HCT116 (cell line): Measurements from ENCODE around the gene SNRNP35. TPM values are rescaled to one million over a fixed set of nuclear protein-coding genes. Genes with fewer than 3 reads are reported as not detected.
"Not testable (repeated sequence)": the region's sequence is repeated elsewhere in the genome, so short reads cannot be mapped to it uniquely, and the experiment has no call there.

Experiments
- ATAC-seq: fragments of 200-7000 bp; cut with Tn5 transposase; 2 replicates; pipeline ENCODE4 v1.9.1; 2020; ENCODE audit warnings: mild to moderate bottlenecking, moderate library complexity
- BruUV-seq: library from RNA; stranded (reverse); fragments of 400-500 nt; replicated peaks from 2 replicates; lab custom pipeline; 2021; lab: Mats Ljungman, UMichigan
- CTCF ChIA-PET: fragments of 300-600 bp; sonication (Branson Sonifier 250); formaldehyde crosslinking; loops from one replicate; lab custom pipeline; 2021; ENCODE audit warnings: antibody characterized with exemption; lab: Charles Lee
- POLR2A ChIA-PET: fragments of 300-600, 350-600 bp; sonication (Branson Sonifier 250); formaldehyde crosslinking; loops from one replicate; lab custom pipeline; 2021; ENCODE audit warnings: antibody characterized with exemption; lab: Charles Lee
- RAD21 ChIA-PET, 2 experiments: fragments of 300-600 bp; sonication (Branson Sonifier 250); formaldehyde crosslinking; loops; one replicate each; lab custom pipeline; 2023; ENCODE audit warnings: low total read pairs in 2 of 2; ENCODE audit not compliant: uncharacterized antibody in 2 of 2, unreplicated experiment in 2 of 2, low non-redundant PET in 1 of 2; lab: Charles Lee
- DNase-seq: peaks from one replicate; pipeline ENCODE4 v3.0.0-alpha.2; 2010; ENCODE audit warnings: low read depth, low spot score
- H2AFZ ChIP-seq: fragments of 200-600 bp; shearing (Covaris generic), sonication (generic); 2 replicates; pipeline ENCODE4 v1.6.1; 2017; ENCODE audit warnings: low read depth, mixed run types, mixed read lengths, antibody characterized with exemption, low read length; ENCODE audit not compliant: poor library complexity, severe bottlenecking
- H3K27ac ChIP-seq: 2 replicates; pipeline ENCODE4 v1.5.1; 2012; ENCODE audit warnings: low read depth, low read length
- H3K27me3 ChIP-seq: fragments of 200-600 bp; sonication (generic); 2 replicates; pipeline ENCODE4 v1.6.1; 2016; ENCODE audit warnings: mixed run types, low read length, mixed read lengths; ENCODE audit not compliant: insufficient read depth
- H3K36me3 ChIP-seq, 2 experiments: fragments of 200-500 bp in 1 of 2; fragments of 200-600 bp in 1 of 2; sonication (Bioruptor generic) in 1 of 2; sonication (generic) in 1 of 2; 2 replicates each; pipeline versions ENCODE4 v1.5.1 to v1.6.1; 2014 to 2016; ENCODE audit warnings: low read length in 2 of 2, inconsistent platforms in 1 of 2, mixed read lengths in 1 of 2, mixed run types in 1 of 2; ENCODE audit not compliant: insufficient read depth in 2 of 2, control insufficient read depth in 1 of 2
- H3K4me1 ChIP-seq, 2 experiments: fragments of 200-600 bp in 1 of 2; sonication (generic) in 1 of 2; 2 replicates each; pipeline versions ENCODE4 v1.5.1 to v1.6.1; 2012 to 2017; ENCODE audit warnings: low read length in 2 of 2, inconsistent platforms in 1 of 2, mild to moderate bottlenecking in 1 of 2, mixed read lengths in 1 of 2, mixed run types in 1 of 2, moderate library complexity in 1 of 2; ENCODE audit not compliant: insufficient read depth in 2 of 2, control insufficient read depth in 1 of 2
- H3K4me2 ChIP-seq: fragments of 200-600 bp; sonication (generic); 2 replicates; pipeline ENCODE4 v1.6.1; 2017; ENCODE audit warnings: mixed run types, low read length, mixed read lengths
- H3K4me3 ChIP-seq, 2 experiments: fragments of 200-600 bp in 1 of 2; sonication (generic) in 1 of 2; replicated peaks in 1 of 2; 2 replicates each; pipeline ENCODE4 v1.5.1; 2011 to 2016; ENCODE audit warnings: low read length in 2 of 2, control low read depth in 1 of 2, low read depth in 1 of 2, mild to moderate bottlenecking in 1 of 2, mixed read lengths in 1 of 2, mixed run types in 1 of 2
- H3K79me2 ChIP-seq: fragments of 200-600 bp; sonication (generic); 2 replicates; pipeline ENCODE4 v1.6.1; 2017; ENCODE audit warnings: mild to moderate bottlenecking, mixed run types, low read length, moderate library complexity, mixed read lengths; ENCODE audit not compliant: insufficient read depth
- H3K9ac ChIP-seq: fragments of 200-600 bp; sonication (generic); 2 replicates; pipeline ENCODE4 v1.6.1; 2016; ENCODE audit warnings: low read length, mixed read lengths
- H3K9me2 ChIP-seq: fragments of 200-600 bp; sonication (generic), shearing (Covaris generic); 2 replicates; pipeline ENCODE4 v1.6.1; 2017; ENCODE audit warnings: mixed run types, mild to moderate bottlenecking, moderate library complexity; ENCODE audit not compliant: insufficient read depth
- H3K9me3 ChIP-seq, 2 experiments: fragments of 200-500 bp in 1 of 2; fragments of 200-600 bp in 1 of 2; sonication (Bioruptor generic) in 1 of 2; sonication (generic) in 1 of 2; 2 replicates each; pipeline ENCODE4 v1.6.1; 2014 to 2017; ENCODE audit warnings: low read length in 2 of 2, mixed read lengths in 2 of 2, inconsistent platforms in 1 of 2, low read depth in 1 of 2, mild to moderate bottlenecking in 1 of 2, mixed run types in 1 of 2, moderate library complexity in 1 of 2; ENCODE audit not compliant: control insufficient read depth in 1 of 2, insufficient read depth in 1 of 2
- H4K20me1 ChIP-seq: fragments of 200-600 bp; sonication (generic), shearing (Covaris generic); 2 replicates; pipeline ENCODE4 v1.6.1; 2017; ENCODE audit warnings: mixed run types, mild to moderate bottlenecking, moderate library complexity; ENCODE audit not compliant: insufficient read depth
- FOSL1 ChIP-seq: IDR thresholded peaks from 2 replicates; pipeline ENCODE4 v1.6.1; 2012; ENCODE audit warnings: low read depth
- POLR2AphosphoS5 ChIP-seq: IDR thresholded peaks from 2 replicates; pipeline ENCODE4 v1.6.1; 2011; ENCODE audit warnings: mild to moderate bottlenecking, low read depth, low read length, moderate library complexity
- RAD21 ChIP-seq: IDR thresholded peaks from 2 replicates; pipeline ENCODE4 v1.6.1; 2012; ENCODE audit warnings: low read depth, mild to moderate bottlenecking
- REST ChIP-seq: IDR thresholded peaks from 2 replicates; pipeline ENCODE4 v1.6.1; 2012; ENCODE audit warnings: low read depth
- intact Hi-C: fragments of 100-400 bp; cut with micrococcal nuclease; formaldehyde crosslinking; loops from 2 replicates; pipeline ENCODE4 v1.10.0; 2022
- total RNA-seq: library from RNA; stranded (reverse); gene quantifications from one replicate; pipeline ENCODE4 v1.2.1, GENCODE V29; 2021; ENCODE audit not compliant: unreplicated experiment

SNRNP35 gene
- total RNA-seq, 1 experiment from 2014 or later, result 12.4 TPM

DNA sequence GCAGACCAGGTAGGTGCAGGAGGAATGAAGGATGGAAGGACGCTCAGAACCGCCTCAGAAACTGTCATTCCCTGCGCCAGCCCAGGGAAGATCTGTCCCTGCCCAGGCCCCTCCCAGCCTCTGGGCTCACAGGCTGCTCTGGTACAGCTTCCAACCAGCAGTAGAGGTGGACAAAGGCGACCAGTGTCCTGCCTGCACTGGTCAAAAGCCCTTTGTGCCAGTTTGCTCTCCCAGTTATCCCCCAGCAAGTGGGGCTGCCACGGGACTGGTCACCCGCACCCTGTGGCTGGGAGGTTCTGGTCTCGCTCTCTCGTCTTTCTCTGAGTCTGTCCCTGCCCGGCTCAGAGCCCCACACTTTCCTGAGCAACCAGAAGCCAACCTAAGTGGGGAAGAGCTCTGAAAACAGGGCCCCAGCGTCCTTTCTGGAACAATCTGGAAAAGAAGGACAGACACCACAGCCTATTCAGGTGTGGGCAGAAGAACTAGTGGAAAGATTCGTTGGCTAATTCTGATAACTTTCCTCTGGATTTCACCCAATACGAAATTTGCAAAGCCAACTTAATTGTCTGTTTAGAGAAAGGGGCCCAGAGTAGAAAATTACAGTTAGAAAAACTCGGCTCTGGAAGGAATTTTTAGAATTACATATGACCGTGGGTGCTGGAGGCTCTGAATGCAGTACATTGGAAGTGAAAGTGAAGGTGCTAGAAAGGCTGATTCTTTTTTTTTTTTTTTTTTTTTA, 21.7 kb downstream of the SNRNP35 start:
- DNase-seq (no peak), ATAC-seq (no peak)
- H3K4me3 ChIP-seq, result no peak overlapping the region
- no peaks in the 10 kb centered on the region for H3K9me2 ChIP-seq
- no peak overlapping the region for H3K27ac ChIP-seq
- no peak overlapping the region for H2AFZ ChIP-seq
- TF ChIP-seq FOSL1, result no peak
- TF ChIP-seq REST, result no peak
- no peak for TF ChIP-seq POLR2AphosphoS5
- TF ChIP-seq RAD21, result no peak
- CTCF ChIA-PET, result no interaction called here
- H3K4me1 ChIP-seq, result no peaks in the 10 kb centered on the region
- RAD21 ChIA-PET, result no interaction called here
- intact Hi-C loops, result no loop called here
- no peaks in the 10 kb centered on the region for H3K9me3 ChIP-seq
- H3K9ac ChIP-seq, result no peak overlapping the region
- H3K36me3 ChIP-seq, result no peaks in the 10 kb centered on the region; a peak in 1 of 4 replicates
- H3K27me3 ChIP-seq, result no peaks in the 10 kb centered on the region
- no peak overlapping the region for H3K4me2 ChIP-seq
- H4K20me1 ChIP-seq, result no peaks in the 10 kb centered on the region
- POLR2A ChIA-PET, result no interaction called here
- no TSS peak for BruUV-seq
- H3K79me2 ChIP-seq, result no peaks in the 10 kb centered on the region

DNA sequence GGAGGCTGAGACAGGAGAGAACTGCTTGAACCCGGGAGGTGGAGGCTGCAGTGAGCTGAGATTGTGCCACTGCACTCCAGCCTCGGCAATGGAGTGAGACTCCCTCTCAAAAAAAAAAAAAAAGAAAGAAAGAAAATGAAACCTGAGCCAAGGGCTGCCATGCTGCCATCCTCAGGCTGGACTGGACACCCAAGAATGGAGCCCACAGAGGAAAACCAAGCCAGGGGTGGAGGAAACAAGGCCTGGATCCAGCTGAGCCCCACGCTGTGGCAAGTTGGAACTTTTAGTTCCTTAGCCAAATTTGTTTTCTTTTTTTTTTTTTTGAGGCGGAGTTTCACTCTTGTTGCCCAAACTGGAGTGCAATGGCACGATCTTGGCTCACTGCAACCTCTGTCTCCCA, 23.3 kb downstream of the SNRNP35 start:
- POLR2A ChIA-PET, H3K27ac ChIP-seq, CTCF ChIA-PET, H3K9me2 ChIP-seq, RAD21 ChIA-PET, ATAC-seq, BruUV-seq, H3K36me3 ChIP-seq, H2AFZ ChIP-seq, H3K27me3 ChIP-seq, H3K4me2 ChIP-seq, intact Hi-C loops, H3K9ac ChIP-seq, DNase-seq, H3K79me2 ChIP-seq, H4K20me1 ChIP-seq, H3K4me3 ChIP-seq, H3K9me3 ChIP-seq, H3K4me1 ChIP-seq: not testable (repeated sequence)
